T-helper 1 cell treated with Interleukin-12 subunit alpha and Interleukin-12 subunit beta and Interleukin-4 antibody, amounts not matched to agents 30 ng/mL and 1 ng/mL, for 36 hours (primary cell): ENCODE results near the gene PCSK9. TPM values are rescaled to one million over a fixed set of nuclear protein-coding genes. Genes with fewer than 3 reads are reported as not detected.

ENCODE experiments used
- intact Hi-C: fragments of 100-400 bp; cut with micrococcal nuclease; formaldehyde crosslinking; loops from one replicate; pipeline ENCODE4 v1.15.1; 2024
- total RNA-seq: library from RNA; stranded (reverse); gene quantifications from 2 replicates; pipeline ENCODE4 v1.2.3, GENCODE V29; 2022

Gene PCSK9
- not detected in 2 replicates for total RNA-seq

DNA sequence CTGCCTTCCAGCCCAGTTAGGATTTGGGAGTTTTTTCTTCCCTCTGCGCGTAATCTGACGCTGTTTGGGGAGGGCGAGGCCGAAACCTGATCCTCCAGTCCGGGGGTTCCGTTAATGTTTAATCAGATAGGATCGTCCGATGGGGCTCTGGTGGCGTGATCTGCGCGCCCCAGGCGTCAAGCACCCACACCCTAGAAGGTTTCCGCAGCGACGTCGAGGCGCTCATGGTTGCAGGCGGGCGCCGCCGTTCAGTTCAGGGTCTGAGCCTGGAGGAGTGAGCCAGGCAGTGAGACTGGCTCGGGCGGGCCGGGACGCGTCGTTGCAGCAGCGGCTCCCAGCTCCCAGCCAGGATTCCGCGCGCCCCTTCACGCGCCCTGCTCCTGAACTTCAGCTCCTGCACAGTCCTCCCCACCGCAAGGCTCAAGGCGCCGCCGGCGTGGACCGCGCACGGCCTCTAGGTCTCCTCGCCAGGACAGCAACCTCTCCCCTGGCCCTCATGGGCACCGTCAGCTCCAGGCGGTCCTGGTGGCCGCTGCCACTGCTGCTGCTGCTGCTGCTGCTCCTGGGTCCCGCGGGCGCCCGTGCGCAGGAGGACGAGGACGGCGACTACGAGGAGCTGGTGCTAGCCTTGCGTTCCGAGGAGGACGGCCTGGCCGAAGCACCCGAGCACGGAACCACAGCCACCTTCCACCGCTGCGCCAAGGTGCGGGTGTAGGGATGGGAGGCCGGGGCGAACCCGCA, at the start of gene PCSK9:
PCSK9 (plus strand) TSS at position 207 of the 741 bp plus-strand sequence; CDS start at position 497, 290 bp downstream.
- intact Hi-C loops: no loop called here

DNA sequence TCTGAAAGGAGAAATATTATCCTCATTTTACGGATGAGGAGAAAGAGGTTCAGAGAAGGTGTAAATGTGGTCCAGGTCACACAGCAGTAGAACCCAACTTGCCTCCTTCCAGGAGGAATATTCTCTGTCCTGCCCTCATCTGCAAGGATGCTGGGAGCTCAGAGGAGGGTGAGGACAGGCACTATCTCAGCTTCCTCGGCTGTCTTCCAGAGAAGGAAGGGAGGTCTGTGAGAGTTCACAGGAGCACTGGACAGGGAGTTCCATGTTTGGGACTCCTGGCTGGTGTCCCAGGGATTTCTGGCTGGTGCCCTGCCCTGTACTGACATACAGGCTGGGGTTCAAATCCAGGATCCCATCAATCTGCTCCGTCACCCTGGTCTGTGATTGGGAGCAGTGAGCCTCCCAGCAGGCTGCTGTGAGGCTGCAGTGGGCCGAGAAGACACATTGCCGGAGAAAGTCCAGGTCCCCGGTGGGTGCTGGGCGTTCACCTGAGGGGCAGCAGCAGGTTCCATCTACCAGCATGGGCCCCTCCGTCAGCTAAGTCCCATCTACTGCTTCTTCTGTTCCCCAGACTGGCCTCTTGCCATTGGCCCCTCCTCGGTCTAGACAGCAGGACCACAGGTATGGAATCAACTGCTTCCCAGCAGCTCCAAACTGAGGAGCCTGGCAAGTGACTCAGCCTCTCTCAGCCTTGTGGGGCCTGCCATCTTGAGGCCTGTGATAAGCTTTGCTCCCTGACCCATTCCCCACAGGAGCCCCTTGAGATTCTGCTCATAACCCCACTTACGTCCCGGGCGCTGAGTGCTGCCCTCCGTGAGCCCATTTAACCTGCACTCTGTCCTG, 49.2 kb upstream of the PCSK9 start:
- intact Hi-C loops: no loop called here

DNA sequence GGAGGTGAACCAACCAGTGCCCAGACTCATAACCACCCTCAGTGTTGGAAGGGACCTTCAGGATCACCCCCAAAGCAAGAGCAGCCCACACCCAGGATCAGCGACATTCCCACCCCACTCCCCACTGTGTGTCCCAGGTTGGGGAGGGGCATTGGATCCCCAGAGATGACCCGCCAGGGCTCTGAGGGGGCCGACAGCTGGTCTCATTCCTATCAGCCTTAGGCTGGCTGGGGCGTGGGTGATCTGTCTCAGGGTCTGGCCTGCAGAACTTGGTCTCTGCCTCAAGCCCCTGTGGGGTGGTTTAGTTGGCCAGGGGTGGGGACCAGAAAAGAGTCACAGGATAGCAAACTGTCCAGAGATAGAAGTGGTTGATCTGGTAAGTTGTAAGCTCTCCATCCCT, 48.4 kb upstream of the PCSK9 start:
- intact Hi-C loops: no loop called here

DNA sequence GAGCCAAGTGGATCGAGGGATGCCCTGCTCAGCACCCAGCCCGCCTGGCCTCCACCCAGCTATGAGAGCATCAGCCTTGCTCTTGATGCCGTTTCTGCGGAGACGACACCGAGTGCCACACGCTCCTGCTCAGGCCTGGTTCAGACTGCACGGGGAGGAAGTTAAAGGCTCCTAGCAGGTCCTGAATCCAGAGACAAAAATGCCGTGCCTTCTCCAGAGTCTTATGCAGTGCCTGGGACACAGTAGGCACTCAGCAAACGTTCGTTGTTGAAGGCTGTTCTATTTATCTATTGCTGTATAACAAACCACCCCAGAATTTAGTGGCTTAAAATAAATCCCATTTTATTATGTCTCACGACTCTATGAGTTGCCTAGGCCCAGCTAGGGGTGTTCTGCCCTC, 47.4 kb upstream of the PCSK9 start:
- intact Hi-C loops: no loop called here

DNA sequence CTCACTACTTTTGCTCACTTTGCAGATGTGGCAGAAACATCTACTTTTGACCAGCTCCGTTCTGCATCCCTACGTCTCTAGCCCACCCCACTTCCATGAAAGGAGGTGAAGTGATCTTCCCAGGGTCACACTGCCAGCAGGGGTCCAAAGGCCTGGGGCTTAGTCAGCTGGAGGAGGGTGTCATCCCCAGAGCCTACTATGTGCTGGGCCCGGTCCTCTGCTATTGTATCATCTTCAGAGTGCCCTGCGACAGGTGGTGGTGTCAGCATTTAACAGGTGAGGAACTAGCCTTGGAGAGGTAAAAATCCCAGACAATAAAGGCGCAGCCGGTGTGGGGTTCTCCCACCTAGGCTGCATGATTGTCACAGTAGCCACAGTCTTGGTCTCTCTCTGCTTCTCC, 46.2 kb upstream of the PCSK9 start:
- intact Hi-C loops: no loop called here

DNA sequence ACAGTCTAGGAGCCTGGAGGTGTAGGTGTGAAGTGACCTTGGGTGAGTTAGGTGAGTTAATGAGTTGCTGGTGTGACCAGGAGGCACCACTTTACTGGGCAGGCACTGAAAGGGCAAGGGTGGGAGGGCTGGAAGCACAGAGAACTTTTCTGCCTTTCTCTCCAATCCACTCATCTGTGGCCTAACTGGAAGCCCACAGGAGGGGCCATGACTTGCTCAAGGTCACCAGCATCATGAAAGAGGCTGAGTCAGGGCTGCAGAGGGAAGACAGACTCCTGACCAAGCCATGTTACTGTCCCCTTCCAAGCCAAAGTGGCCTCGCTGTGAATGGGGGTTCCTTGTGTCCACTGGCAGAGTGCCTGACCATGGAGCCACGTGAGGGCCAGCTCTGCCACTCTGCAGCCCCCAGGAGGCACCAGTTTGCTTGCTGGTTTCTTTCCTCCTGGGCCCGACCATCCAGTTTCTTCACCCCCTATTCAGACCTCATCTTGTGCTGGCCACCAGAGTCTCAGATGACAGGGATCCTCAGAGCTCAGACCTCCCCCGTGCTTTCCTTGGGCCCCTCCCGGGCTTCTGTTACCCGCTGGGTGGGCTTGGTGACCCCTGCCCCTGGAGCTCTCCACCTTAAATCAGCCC, 44.9 kb upstream of the PCSK9 start:
- intact Hi-C loops: loop anchor here (1.0 kb wide), 1 partner anchor 108 kb away; no protein-coding TSS in a partner anchor

DNA sequence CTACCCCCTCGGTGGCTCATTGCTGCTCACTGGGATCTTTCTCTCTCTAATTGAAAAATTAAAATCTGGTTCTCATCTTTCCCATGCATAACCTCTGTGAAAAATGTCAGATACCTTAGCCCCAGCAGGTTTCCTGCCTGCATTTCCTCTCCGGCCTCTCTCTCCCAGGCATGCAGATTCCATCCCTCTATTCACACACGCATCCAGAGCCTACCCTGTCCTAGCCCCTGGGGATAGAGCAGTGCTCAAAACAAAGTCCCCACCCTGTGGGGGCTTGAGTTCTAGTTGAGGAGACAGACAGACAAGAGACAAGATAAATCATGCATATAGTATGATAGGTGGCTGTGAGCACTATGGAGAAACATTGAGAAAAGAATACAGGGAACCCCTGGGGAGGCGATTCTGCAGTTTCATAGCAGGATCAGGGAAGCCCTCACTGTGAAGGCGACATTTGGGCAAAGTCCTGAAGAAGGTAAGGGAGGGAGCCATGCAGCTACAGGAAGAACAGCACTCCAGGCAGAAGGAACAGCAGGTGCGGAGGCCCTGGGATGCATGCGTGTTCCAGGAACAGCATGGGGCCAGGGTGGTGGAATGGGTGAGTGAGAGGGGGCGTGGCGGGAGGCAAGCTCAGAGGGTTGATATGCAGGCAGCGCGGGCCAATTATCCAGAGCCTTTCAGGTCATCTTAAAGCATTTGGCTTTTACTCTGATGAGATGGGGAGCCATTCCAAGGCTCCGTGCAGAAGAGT, 44.2 kb upstream of the PCSK9 start:
- intact Hi-C loops: no loop called here

DNA sequence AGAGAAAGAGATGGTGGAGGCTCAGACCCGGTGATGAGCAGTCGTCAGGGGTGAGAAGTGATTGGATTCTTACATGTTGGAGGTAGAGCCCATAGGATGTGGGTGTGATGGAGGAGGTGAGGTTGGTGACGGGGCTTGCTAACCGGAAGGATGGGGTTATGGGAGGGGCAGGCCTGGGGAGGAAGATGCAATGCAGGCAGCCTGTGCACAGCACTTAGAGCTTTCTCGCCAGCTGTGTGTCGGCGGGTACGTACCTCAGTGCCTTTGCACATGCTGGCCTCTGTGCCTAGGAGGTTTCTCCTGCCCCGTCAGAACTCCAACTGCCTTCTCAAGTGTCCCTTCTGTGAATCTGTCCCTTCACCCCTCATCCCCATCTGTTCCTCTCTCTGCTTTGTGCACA, 43.5 kb upstream of the PCSK9 start:
- intact Hi-C loops: loop anchor here (1.0 kb wide), 3 partner anchors 46 to 324 kb away; no protein-coding TSS in a partner anchor

DNA sequence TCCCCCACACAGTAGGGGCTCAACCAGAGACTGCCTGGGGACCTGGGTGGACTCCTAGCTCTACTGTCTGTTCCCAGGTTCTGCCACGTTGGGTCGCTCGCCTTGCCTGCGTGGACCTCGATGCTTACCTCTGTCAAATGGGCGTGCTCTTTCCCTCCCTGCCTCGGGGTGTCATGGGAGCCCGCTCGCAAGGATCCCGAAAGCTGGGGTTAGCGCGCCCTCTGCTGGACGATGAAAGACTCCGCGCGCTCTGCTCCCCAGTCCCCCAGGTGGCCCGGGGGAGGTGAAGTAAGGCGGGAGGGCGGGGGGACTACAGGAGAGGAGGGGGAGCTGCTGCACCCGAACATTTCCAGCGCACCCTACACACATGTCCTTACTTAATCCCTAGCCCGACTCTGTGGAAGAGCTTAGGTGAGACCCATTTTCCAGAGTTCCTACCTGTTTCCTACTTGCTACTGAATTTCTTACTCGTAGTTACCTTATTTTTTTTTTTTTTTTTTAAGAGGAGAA, 42.9 kb upstream of the PCSK9 start:
- intact Hi-C loops: loop anchor here (1.0 kb wide), 3 partner anchors 46 to 324 kb away; no protein-coding TSS in a partner anchor

DNA sequence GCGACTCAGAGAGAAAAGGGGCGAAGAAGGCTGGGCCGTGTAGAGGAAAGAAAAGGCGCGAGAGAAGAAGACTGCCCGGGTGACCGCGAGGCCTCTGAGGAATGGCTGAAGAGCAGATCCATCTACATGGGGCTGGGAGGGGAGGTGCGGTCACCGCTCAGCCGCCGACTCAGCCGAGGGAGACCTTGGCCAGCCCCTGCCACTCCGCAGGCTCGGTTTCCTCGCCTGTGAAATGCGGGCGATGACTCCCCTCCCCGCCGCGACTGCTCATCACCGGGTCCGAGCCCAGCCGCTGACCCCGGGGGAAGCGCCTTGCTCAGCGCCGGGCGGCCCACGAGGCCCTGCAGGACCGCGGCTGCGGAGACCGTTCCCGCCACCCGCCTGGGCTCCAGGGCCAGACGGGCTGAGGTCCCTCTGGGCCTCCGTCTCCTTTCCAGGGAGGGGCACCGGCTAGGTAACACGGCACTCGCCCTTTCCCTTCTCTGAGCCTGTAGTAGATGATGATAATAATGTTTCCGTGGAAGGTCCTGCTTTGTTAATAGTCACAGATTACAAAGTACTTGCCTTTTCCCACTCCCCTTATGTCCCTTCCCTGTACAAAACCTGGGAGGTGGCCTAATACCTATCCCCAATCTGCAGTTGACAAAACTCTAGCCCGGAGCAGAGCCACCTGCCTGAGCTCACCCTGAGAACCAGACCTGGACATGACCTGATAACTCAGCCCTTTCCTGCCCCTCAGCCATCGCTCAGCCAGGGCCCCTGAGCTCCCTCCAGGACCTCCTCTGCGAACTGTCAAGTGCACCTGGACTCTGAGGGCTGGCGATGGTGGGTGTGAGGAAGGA, 42.3 kb upstream of the PCSK9 start:
- intact Hi-C loops: loop anchor here (1.0 kb wide), 3 partner anchors 47 to 325 kb away; no protein-coding TSS in a partner anchor

DNA sequence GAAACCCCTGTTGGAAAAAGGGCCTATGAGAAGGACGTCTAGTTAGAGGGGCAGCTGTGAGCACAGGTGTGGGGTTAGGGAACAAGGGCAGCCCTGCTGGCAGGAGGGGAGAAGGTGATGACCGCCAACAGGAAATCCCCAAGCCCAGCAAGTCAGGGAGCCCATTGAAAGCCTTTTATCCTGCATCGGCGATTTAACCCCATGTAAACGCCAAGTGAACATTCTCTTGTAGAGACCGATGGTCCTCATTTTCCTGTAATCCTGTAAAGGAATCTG, 41.7 kb upstream of the PCSK9 start:
- intact Hi-C loops: no loop called here

DNA sequence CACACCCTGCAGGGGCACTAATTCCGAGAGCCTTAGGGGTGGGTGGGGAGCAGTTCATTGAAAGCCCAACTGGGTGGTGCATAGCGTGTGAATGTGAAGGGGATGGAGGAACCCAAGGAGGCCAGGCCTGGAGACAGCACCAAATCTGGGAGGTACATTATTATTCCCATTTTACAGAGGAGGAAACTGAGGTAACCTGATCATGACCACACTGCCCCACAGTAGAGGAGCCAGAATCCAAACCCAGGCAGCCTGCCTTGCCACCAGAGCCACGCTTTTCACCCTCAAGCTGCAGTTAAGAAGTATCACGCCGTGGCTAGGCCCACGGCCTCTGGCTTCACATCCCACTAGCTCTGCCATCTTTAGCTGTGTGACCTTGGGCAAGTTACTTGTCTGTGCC, 41.2 kb upstream of the PCSK9 start:
- intact Hi-C loops: no loop called here

DNA sequence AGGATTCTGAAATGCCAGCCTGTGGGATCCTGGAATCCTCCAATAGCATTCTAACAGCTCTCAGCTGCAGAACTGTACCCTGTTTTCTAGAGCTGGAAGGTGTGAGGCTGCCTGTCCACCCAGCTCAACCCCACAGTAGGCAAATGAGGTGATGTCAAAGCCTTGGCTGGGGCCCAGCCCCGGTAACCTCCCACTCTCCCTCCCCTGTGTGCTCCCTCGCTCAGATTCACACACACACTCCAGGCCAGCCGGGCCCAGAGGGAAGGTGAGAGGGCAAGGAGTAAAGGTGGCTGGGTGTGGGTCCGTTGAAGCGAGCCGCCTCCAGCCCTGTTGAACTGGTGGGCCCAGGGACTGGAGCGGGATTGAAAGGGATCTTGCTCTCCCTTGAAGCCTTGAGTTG, 40.7 kb upstream of the PCSK9 start, which contains the start of gene BSND:
BSND (plus strand) TSS at position 257 of the 400 bp plus-strand sequence. CDS start 254 bp downstream, outside the sequence.
- intact Hi-C loops: no loop called here

DNA sequence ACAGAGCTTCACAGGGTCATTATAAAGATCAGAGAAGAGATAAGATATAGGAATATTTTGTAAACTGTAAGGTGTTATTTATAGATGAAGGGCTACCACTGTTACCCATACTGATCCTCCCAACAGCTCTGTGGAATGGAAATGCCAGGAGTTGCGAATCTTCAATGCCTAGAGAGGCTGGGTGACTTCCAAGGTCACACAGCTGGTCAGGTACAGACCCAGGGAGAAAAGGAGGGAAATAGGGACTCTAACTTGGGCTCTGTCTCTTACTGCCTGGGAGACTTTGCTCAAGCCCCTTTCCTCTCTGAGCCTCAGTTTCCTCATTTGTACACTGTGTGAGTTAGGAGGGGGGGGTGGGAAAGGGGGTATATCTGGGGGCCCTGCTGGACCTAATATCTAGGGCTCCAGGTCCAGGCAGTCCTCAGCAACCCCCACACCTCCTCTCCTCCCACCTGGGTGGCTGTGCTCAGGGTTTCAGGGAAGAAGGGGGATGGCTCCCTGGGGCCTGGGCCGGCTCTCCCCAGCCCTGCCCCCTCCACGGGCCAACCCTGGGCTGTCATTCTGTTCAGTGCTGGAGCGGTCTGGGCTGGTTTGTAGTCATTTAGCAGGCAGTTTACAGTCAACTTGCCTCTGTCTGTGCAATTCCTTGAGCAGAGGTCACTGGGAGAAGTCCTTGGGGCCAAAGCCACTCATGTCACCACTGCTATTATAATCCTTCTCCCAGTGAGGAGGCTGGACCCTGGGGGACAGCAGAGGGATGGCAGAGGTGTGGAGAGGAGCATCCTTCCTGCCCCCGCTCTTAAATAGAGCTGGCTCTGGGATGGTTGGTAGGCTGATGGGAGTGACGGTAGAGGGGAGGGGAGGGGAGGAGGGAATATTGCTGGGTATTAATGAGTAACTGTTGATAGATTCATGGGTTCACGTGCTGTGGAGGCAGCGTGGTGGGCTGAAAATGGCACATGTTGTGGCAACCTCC, 39.0 kb upstream of the PCSK9 start:
- intact Hi-C loops: no loop called here

DNA sequence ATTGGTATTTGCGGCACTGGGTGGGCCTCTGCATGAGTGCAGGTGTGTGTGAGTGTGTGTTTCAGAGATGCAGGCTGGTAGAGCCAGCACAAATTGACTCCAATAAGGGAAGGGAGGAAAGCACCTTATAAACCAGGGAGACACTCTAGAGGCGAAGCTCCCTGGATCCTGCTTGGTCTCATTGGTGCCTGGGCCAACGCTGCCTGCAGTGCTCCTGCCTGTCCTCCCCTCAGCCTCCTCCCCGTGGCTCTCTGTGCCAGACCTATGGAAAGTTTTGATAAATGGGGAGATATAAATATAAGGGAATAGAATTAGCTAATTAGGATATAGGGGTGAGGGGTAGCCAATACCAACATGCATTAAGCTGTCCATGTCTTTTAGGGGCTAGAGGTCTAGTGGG, 38.0 kb upstream of the PCSK9 start:
- intact Hi-C loops: no loop called here

DNA sequence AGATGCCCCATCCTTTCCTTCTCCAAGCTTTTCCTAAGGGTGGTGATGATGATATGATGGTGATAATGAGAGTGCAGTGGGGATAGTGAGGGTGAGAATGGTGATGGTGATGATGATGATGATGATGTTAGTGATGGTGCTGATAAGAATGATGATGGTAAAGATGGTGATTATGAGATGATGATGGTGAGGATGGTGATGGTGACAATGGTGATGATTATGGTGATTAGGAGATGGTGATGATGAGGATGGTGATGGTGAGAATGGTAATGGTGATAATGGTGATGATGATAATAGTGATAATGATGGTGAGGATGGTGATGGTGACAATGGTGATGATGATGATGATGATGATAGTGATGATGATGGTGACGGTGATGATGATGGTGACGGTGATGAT, 36.7 kb upstream of the PCSK9 start:
- intact Hi-C loops: no loop called here

DNA sequence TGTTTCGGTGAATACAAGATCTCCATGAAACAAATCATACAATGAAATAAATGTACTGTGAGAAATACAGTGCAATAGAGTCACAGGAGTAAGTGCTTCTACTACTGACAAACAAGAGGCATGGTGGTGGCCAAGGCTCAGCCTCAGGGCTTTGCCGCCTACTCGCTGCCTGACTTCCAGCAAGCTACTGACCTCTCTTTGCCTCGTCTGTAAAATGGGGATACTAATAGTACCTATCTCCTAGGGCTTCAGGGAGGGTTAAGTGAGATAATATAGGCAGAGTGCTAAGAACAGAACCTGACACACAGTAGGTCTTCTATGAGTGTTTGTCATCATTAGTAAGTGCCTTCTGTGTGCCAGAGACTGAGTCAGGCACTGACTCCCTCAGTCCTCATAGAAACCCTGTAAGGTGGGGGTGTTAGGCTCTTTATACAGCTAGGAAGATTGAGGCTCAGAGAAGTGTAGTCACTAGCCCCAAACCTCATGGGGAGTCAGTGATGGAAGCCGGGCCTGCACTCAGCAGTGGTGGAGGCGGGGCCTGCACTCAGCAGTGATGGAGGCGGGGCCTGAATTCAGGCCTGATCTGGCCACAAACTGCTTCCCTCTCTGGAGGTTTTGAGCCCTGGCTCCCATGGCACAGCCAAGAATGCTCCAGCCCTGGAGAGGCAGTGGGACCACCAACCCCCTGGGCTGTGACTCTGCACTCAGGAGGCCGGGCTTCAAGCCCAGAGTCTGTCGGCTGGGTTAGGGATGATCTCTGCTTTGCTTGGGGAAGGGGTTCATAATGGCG, 33.8 kb upstream of the PCSK9 start:
- intact Hi-C loops: no loop called here

DNA sequence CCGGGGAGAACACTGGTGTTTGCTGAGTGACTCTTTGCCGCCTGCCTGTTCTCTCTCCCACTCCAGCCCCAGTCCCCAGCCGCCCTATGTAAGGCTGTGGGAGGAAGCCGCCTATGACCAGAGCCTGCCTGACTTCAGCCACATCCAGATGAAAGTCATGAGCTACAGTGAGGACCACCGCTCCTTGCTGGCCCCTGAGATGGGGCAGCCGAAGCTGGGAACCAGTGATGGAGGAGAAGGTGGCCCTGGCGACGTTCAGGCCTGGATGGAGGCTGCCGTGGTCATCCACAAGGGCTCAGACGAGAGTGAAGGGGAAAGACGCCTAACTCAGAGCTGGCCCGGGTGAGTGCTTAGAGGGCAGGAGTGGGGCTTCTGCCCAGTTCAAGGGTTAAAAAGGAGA, 32.4 kb upstream of the PCSK9 start:
- intact Hi-C loops: no loop called here
